CD4-positive, alpha-beta T cell treated with Interleukin-15 for 1 hour (primary cell): ENCODE data around the gene PGAP6.

Source experiments
- DNase-seq: peaks from one replicate; pipeline ENCODE4 v3.0.0-alpha.2; 2020

Gene PGAP6

GRCh38 chr16:322476-323143 is 59.2 kb downstream of the PGAP6 start:
- no peak for DNase-seq

- DNase-seq, result no peak
These were observed 60.2 kb downstream of the PGAP6 start for GRCh38 chr16:321532-321931.
